Mesothelial cell of epicardium (in vitro differentiated cells): Measurements from ENCODE around the gene C8G. TPM values are rescaled to one million over a fixed set of nuclear protein-coding genes. Genes with fewer than 3 reads are reported as not detected.

Source experiments
- DNase-seq, 2 experiments: peaks; one replicate each; pipeline ENCODE4 v3.0.0; 2021; ENCODE audit warnings: low spot score in 2 of 2; ENCODE audit not compliant: unreplicated experiment in 2 of 2
- H3K27ac Mint-ChIP-seq: 2 replicates; pipeline ENCODE4 v1.8.0; 2021; ENCODE audit warnings: mixed read lengths
- H3K27me3 Mint-ChIP-seq: 2 replicates; pipeline ENCODE4 v1.8.0; 2021; ENCODE audit warnings: low read depth, mixed read lengths
- H3K36me3 Mint-ChIP-seq: 2 replicates; pipeline ENCODE4 v1.8.0; 2021; ENCODE audit warnings: mixed read lengths
- H3K4me1 Mint-ChIP-seq: 2 replicates; pipeline ENCODE4 v1.8.0; 2021; ENCODE audit warnings: mixed read lengths
- H3K4me3 Mint-ChIP-seq: 2 replicates; pipeline ENCODE4 v1.8.0; 2021; ENCODE audit warnings: mild to moderate bottlenecking, moderate library complexity, mixed read lengths
- H3K9me3 Mint-ChIP-seq: 2 replicates; pipeline ENCODE4 v1.8.0; 2021; ENCODE audit warnings: mixed read lengths
- total RNA-seq: library from RNA; stranded (reverse); gene quantifications from 3 replicates; pipeline ENCODE4 v1.2.1, GENCODE V29; 2021
- TF ChIP-seq, protein P1 (sequence below): fragments of 200-600 bp; sonication (generic); IDR thresholded peaks from one replicate; pipeline ENCODE4 v1.5.0; 2021; ENCODE audit warnings: antibody characterized with exemption; ENCODE audit not compliant: unreplicated experiment

C8G gene
- total RNA-seq, 1 donor from 2014 or later = 1.5 TPM

DNA sequence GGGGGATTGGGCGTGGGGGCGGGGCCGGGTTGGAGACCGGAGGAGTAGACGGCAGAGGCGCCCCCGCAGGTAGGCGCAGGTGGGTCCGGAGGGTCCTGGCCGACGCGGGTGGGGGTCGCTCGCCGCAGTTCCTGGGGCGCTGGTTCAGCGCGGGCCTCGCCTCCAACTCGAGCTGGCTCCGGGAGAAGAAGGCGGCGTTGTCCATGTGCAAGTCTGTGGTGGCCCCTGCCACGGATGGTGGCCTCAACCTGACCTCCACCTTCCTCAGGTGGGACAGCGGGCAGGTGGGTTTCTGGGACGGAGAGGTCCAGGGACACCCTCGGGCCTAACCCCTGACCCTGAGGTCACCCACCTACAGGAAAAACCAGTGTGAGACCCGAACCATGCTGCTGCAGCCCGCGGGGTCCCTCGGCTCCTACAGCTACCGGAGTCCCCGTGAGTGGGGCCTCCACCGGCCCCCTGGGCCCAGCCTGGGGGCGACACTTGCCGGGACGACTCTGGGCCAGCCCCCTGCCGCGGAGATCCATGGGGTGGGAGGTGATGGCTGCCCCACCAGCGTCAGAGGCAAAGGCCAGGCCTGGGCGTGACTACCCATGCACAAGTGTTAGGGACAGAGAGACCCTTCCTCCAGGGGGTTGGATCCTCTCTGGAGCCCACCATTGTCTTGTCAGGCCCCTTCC lies 34.0 kb downstream of the C8G start:
- peaks cover 2% of the 10 kb centered on the region for H3K4me1 Mint-ChIP-seq
- DNase-seq = no peak
- H3K36me3 Mint-ChIP-seq = no peaks in the 10 kb centered on the region
- H3K27me3 Mint-ChIP-seq = peaks cover 13% of the 10 kb centered on the region
- H3K27ac Mint-ChIP-seq = no peak overlapping the region
- H3K9me3 Mint-ChIP-seq = no peaks in the 10 kb centered on the region
- no peak overlapping the region for H3K4me3 Mint-ChIP-seq
- TF ChIP-seq, protein P1, sequence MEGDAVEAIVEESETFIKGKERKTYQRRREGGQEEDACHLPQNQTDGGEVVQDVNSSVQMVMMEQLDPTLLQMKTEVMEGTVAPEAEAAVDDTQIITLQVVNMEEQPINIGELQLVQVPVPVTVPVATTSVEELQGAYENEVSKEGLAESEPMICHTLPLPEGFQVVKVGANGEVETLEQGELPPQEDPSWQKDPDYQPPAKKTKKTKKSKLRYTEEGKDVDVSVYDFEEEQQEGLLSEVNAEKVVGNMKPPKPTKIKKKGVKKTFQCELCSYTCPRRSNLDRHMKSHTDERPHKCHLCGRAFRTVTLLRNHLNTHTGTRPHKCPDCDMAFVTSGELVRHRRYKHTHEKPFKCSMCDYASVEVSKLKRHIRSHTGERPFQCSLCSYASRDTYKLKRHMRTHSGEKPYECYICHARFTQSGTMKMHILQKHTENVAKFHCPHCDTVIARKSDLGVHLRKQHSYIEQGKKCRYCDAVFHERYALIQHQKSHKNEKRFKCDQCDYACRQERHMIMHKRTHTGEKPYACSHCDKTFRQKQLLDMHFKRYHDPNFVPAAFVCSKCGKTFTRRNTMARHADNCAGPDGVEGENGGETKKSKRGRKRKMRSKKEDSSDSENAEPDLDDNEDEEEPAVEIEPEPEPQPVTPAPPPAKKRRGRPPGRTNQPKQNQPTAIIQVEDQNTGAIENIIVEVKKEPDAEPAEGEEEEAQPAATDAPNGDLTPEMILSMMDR = no peak

GRCh38 chr9:136979769-136980587 lies 34.9 kb downstream of the C8G start:
- no peaks in the 10 kb centered on the region for H3K36me3 Mint-ChIP-seq
- H3K27ac Mint-ChIP-seq = no peak overlapping the region
- peaks cover 13% of the 10 kb centered on the region for H3K27me3 Mint-ChIP-seq
- DNase-seq = no peak
- no peak overlapping the region for H3K4me3 Mint-ChIP-seq
- TF ChIP-seq, protein P1 = no peak
- peaks cover 2% of the 10 kb centered on the region for H3K4me1 Mint-ChIP-seq
- H3K9me3 Mint-ChIP-seq = no peaks in the 10 kb centered on the region

GRCh38 chr9:136980669-136981478 lies 35.8 kb downstream of the C8G start:
- Mint-ChIP-seq H3K4me3 (no peak overlapping the region), H3K36me3 (no peaks in the 10 kb centered on the region), H3K9me3 (no peaks in the 10 kb centered on the region), H3K27me3 (peaks cover 10% of the 10 kb centered on the region), H3K4me1 (peaks cover 2% of the 10 kb centered on the region), H3K27ac (no peak overlapping the region)
- TF ChIP-seq, protein P1 = no peak
- no peak for DNase-seq

GRCh38 chr9:136981588-136982231 lies 36.7 kb downstream of the C8G start:
- Mint-ChIP-seq H3K4me3 (no peak overlapping the region), H3K36me3 (no peaks in the 10 kb centered on the region), H3K9me3 (no peaks in the 10 kb centered on the region), H3K27ac (no peak overlapping the region), H3K27me3 (peaks cover 7% of the 10 kb centered on the region), H3K4me1 (peaks cover 2% of the 10 kb centered on the region)
- TF ChIP-seq, protein P1 = no peak
- no peak for DNase-seq
